HCEC 1CT (cell line): ENCODE results near the gene IDE.
"Not testable (repeated sequence)": the region's sequence is repeated elsewhere in the genome, so short reads cannot be mapped to it uniquely, and the experiment has no call there.

Experiments used
- DNase-seq: peaks from one replicate; pipeline ENCODE4 v3.0.0-alpha.2; 2017

IDE gene

GRCh38 chr10:92483539-92483938 lies 90.4 kb downstream of the IDE start:
- DNase-seq = no peak

GRCh38 chr10:92480413-92480812 lies 93.5 kb downstream of the IDE start:
- no peak for DNase-seq

GRCh38 chr10:92479547-92479946 lies 94.3 kb downstream of the IDE start:
- DNase-seq = no peak

DNA sequence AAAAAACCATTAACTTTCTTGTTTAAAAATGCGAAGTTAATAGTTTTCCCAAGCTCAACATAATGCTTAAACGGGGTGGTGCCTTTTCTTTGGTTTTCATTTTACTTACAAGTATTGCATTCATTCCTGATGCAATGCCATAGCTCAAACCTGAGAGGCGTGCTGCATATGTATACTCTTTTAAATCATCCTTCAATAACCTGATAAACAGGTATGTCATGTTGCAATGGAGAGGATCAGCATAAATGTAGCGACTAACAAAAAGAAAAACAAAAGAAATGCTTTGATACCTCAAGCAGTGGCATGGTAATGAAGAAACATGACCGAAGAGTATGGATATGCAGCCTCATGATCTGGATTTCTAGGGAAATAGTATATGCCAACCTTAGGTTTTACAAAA lies 95.4 kb downstream of the IDE start:
- DNase-seq = no peak

GRCh38 chr10:92475357-92475868 lies 98.5 kb downstream of the IDE start:
- DNase-seq = no peak

DNA sequence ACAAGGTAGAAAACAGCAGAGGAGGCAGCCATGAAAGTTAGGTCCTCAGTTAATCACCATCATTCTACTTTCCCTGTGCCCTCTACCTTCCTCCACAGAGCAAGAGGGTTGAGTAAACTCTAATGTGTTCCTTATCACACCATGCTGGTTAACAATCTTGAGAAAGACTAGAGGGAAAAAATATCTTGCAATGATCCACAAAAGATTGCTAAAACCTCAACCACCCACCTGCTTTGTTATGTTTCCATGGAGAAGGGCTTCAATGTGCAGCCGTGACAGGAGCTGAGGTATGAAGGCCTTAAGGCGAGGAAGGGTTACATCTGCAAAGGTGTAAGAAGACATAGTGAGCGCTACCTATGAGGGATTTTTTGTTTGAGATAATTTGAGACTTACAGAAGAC lies 103.9 kb downstream of the IDE start:
- DNase-seq = no peak

- no peak for DNase-seq
Observed at GRCh38 chr10:92464364-92464763, 109.5 kb downstream of the IDE start.

DNA sequence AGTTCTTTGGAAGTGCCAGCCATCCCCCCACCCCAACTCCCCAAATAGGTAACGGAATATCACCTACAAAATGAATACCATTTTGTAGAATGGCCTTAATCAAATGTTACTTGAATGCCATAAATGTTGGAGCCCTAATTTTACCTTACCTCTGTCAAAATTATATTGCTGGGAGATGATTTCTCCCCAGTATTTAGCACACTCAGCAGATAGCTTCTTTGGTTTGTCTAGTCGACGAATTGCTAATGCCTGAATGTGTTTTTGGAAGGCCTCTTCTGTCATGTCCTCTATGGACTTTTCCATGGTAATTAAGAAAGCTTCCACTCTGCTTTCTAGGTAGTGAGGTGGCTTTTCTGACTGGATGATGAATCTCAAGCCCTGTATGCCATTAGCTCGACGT lies 110.3 kb downstream of the IDE start:
- no peak for DNase-seq

GRCh38 chr10:92454955-92455354 lies 118.9 kb downstream of the IDE start:
- DNase-seq = not testable (repeated sequence)

- DNase-seq = no peak
Observed at GRCh38 chr10:92452313-92452712, 121.6 kb downstream of the IDE start.

DNA sequence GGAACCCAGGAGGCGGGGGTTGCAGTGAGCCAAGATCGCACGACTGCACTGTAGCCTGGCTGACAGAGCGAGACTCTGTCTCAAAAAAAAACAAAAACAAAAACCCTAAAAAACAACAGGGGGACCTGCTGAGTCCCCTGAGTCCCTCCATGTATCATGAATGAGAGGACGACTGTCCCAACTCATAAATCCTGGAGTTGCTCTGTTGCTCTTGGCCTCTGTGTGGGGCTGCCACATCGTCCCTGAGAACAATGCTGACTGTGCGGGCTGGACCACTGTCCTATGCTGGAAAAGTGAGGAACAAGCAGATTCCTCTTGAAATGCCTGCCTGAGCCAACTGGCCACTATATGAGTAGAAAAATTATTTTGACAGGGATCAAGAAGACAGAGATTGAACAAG lies 122.5 kb downstream of the IDE start:
- no peak for DNase-seq

- no peak for DNase-seq
Observed at GRCh38 chr10:92450896-92451295, 123.0 kb downstream of the IDE start.

DNA sequence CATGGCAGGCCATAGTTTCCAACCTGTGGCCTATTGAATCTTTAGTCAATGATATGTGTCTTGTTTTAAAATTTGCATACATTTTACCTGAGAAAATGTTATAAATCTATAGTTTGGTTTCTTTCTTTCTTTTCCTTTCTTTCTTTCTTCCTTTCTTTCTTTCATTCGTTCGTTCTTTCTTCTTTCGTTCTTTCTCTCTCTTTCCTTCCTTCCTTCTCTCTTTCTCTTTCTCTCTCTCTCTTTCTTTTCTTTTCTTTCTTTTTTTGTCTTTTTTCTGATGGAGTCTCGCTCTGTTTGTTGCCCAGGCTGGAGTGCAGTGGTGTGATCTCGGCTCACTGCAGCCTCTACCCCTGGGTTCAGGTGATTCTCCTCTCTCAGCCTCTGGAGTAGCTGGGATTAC lies 133.3 kb downstream of the IDE start:
- DNase-seq = no peak

DNA sequence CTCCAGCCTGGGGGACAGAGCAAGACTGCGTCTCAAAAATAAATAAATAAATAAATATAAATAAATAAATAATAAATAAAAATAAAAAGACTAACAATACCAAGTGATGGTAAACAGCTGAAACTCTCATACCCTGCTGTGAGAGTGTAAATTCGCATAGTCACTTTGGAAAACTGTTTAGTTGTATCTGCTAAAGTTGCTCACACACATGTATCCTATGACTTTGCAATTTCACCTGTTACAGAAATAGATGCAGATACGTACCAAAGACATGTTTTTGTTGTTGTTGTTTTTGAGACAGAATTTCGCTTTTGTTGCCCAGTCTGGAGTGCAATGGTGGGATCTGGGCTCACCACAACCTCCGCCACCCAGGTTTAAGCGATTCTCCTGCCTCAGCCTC lies 135.7 kb downstream of the IDE start:
- no peak for DNase-seq

GRCh38 chr10:92436611-92437010 lies 137.3 kb downstream of the IDE start:
- no peak for DNase-seq

- DNase-seq = not testable (repeated sequence)
Observed at GRCh38 chr10:92436065-92436464, 137.8 kb downstream of the IDE start.

- DNase-seq = no peak
Observed at GRCh38 chr10:92434385-92434784, 139.5 kb downstream of the IDE start.

GRCh38 chr10:92432596-92432995 lies 141.3 kb downstream of the IDE start:
- no peak for DNase-seq

DNA sequence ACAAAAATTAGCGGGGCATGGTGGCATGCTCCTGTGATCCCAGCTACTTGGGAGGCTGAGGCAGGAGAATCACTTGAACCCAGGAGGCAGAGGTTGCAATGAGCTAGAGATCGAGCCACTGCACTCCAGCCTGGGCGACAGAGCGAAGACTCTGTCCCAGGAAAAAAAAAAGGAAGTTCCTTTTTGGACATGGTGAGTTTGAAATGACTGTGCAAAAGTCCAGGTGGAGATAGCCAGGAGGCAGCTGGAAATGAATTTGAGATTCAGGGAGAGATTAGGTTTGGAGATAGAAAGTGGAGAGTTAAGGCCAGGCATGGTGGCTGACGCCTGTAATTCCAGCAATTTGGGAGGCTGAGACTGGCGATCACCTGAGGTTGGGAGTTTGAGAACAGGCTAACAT lies 143.8 kb downstream of the IDE start:
- no peak for DNase-seq

- no peak for DNase-seq
Observed at GRCh38 chr10:92421550-92421949, 152.3 kb downstream of the IDE start.

DNA sequence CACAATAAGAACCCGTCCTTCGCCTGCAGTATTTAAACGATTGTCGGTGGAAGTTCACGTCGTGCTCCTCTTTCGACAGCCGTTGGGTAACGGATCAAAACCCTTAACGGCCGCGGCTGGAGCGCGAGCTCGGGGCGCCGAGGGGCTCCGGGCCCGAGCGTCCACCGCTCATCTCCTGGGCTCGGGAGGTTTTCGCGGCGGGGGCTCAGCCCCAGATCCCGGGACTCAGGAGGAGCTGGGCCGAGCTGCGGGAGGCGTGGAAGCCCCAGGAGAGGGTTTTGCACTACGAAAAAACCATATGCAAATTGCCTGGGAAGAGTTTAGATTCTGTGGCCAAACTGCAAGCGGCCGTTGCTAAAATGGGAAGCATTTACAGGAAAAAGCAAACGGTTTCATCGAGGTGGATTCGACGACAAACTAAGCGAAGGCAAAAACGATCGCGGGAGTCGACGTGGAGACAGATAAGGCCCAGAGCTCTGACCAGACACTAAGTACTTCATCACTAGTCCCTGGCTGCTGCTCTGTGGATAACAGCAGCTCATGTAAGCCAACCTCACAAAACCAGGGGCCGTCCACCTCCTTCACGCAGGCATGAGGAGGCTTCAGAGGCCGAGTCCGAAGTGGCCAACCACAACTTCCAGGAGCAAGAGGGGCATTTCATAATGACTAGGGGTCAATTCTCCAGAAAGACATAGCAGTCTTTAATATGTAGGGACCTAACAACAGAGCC lies 153.2 kb downstream of the IDE start:
- no peak for DNase-seq

GRCh38 chr10:92419740-92420545 lies 153.9 kb downstream of the IDE start:
- DNase-seq = peak; percentile 25

- no peak for DNase-seq
Observed at GRCh38 chr10:92418891-92419290, 155.0 kb downstream of the IDE start.

GRCh38 chr10:92418221-92418620 lies 155.7 kb downstream of the IDE start:
- DNase-seq = no peak
